ENCODE results near the gene KL.

The KL gene

DNA sequence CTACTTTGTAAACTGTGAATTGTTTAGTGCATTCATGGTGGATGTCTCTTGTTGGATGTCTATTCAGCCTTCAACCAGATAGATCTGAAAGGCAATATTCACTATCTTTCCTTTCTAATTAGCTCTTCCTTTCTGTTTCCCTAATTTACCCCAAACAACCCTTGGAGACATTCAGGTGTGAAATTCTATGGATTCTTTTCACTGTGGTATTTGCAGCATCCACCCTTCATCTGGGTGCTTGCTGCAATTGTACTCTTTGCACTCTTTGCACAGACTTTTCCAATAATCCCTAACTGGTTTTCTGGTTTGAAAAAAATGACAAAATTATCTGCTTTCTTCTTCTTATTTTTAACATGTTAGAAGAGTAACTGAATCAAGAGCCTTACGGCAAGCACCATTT lies 56.5 kb downstream of the KL start:
- H3K27ac ChIP-seq = no peak overlapping the region
- TF ChIP-seq, protein P1, sequence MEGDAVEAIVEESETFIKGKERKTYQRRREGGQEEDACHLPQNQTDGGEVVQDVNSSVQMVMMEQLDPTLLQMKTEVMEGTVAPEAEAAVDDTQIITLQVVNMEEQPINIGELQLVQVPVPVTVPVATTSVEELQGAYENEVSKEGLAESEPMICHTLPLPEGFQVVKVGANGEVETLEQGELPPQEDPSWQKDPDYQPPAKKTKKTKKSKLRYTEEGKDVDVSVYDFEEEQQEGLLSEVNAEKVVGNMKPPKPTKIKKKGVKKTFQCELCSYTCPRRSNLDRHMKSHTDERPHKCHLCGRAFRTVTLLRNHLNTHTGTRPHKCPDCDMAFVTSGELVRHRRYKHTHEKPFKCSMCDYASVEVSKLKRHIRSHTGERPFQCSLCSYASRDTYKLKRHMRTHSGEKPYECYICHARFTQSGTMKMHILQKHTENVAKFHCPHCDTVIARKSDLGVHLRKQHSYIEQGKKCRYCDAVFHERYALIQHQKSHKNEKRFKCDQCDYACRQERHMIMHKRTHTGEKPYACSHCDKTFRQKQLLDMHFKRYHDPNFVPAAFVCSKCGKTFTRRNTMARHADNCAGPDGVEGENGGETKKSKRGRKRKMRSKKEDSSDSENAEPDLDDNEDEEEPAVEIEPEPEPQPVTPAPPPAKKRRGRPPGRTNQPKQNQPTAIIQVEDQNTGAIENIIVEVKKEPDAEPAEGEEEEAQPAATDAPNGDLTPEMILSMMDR (conservative IDR thresholded peaks at IDR 0.05) = no peak

DNA sequence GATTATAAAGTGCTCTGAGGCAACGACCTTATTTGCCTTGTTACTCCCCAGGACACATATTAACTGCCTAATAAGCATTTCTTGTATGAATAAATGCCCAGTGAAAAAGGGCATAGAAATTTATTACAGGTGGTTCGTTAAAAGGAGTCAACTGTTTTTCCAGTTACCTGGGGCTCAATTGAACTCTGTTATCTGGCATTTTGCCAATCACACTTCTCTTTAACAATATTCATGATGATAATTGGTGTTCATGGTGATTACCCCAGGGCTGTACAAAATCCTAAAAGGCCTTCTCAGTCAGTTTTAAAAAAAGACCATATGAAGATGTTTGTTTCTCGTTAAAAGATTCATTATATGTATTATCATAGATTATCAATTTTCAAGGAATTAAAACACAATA lies 57.1 kb downstream of the KL start:
- no peak overlapping the region for H3K27ac ChIP-seq
- TF ChIP-seq, protein P1 (conservative IDR thresholded peaks at IDR 0.05) = no peak

DNA sequence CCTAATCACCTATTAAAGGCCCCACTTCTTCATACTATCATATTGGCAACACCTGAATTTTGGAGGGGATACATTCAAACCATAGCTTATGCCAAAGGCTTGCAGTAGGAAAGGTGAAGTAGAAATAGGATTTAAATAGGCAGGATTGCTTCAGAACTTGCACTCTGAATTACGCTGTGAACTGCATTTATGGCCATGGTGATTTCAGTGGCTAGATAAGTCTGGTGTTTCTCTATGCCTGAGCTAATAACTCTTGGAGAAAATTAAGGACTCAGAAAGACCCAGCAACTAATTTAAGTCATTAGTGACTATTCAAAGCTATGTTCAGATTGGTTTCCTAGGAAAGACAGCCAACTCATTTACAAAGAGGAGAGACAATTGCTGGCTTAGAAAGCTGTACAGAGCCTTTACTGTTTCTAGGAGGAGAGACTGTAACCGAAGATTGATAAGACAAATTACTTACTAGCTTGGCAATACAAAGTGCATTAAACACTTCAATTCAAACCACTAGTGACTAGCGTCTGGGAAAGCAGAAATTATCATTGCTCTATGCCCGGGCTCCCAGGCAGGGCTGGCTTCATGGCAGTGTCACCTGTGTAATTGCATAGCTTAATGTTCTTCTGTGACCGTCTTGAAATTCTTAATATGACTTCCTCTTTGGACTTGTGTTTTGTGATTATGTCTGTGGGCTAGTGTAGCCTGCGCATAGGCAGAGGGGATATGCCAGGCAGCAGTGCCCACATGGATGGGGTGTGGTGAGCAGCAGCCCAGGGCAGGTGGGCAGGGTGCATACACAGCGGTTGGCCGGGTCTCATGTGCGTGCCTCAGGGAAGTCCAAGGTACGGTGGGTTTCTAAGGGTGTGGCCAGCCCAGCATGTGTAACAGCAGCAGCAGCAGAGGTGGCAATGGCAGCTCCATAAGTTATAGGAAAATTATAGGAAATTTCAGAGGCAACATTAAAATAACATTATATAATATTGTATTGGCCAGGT lies 60.1 kb downstream of the KL start:
- TF ChIP-seq, protein P1 (conservative IDR thresholded peaks at IDR 0.05) = no peak
- H3K27ac ChIP-seq = no peak overlapping the region

DNA sequence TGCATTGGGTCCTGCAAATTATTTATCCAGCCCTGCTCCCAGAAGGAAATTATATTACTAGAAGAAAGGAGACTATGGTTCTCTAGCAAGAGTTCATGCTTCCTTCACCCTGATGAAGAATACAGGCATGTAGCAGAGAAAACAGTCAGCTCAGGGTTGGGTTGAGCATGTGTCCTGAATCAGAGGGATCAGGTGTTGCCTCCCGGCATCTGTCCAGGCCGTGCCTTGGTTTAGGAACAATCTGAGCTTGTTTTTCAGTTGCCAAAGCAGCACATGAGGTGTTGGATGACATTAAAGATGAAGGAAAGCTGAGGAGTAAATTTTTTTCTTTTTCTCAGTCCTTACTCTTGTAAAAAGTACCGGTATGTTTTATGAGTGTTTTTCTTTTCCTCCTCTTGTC lies 62.0 kb downstream of the KL start:
- TF ChIP-seq, protein P1 (conservative IDR thresholded peaks at IDR 0.05) = no peak
- no peak overlapping the region for H3K27ac ChIP-seq

DNA sequence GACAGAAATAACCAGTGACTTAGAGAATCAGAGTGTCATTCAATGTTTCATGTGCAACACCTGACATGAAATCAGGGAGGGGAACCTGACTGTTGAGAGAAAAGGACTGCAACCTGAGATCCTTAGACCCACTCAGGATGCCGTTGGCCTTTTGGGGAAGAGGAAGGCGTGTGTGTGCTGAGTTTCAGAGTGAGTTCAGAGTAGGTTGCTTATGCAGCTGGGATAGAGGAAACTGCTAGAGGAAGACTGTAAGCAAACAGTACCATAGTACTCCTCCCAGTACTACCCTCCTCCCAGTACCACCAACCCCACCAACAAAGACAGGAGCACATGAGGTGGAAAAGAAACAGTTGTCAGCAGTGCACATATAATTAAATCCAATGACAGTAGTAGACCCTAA lies 63.7 kb downstream of the KL start:
- TF ChIP-seq, protein P1 (conservative IDR thresholded peaks at IDR 0.05) = no peak

DNA sequence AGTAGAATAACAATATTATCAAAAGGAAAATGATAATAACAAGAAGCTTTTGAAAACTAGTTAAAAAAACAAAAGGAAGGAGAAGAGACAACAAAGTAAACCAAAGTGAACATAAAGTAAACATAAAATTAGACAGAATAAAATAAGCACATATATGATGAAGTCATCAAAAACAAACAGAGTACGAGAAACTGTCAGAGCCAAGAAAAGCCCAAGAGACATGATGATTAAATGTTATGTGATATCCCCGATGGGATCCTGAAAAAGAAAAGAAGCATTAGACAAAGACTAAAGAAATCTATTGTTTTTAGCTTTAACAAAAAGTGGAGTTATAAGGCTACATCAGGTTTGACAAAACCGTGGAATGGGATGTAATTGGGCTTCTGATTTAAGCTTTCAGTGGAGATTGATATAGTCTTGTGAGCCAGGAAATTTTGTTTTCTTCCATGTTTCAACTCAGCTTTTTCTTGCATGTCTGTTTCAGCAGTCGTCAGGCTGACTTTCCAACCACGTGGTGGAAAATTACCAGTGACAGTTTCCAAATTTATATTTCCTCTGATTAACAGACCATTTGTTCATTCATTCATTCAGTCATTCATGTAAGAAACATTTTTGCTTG lies 64.9 kb downstream of the KL start:
- TF ChIP-seq, protein P1 (conservative IDR thresholded peaks at IDR 0.05) = no peak
- no peak overlapping the region for H3K27ac ChIP-seq

More for the DNA sequence above, 63.7 kb downstream of the KL start:
- H3K27ac ChIP-seq = no peak overlapping the region

DNA sequence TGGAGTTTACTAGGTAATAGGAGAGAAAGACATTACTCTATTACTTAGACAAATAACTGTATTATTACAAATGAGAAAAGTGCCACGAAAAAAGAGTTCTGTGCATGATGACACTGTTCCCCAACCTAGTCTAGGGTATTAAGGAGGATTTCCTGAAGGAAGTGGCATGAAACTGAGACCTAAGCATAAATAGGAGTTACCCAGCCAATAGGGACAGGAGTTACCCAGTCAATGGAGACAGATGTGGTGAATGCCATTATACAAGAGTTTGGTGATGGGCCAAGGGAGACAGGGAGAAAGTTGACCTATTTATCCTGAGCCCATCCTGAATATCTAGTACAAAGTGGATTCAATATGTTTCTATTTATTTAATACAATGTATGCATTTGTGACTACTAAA lies 65.4 kb downstream of the KL start:
- no peak overlapping the region for H3K27ac ChIP-seq
- TF ChIP-seq, protein P1 (conservative IDR thresholded peaks at IDR 0.05) = no peak

Data from VCaP (cell line).